Activated CD4-positive, alpha-beta T cell treated with anti-CD3 and anti-CD28 coated beads, Interleukin-2, amount 50 U/mL, for 4 hours (primary cell): ENCODE data around the gene HINFP.
"Not testable (repeated sequence)": the region's sequence is repeated elsewhere in the genome, so short reads cannot be mapped to it uniquely, and the experiment has no call there.

Experiments used
- DNase-seq, 2 experiments: peaks; one replicate each; pipeline ENCODE4 v3.0.0-alpha.2; 2020

Gene HINFP

GRCh38 chr11:119158467-119158866 lies 37.1 kb downstream of the HINFP start:
- DNase-seq, result no peak

DNA sequence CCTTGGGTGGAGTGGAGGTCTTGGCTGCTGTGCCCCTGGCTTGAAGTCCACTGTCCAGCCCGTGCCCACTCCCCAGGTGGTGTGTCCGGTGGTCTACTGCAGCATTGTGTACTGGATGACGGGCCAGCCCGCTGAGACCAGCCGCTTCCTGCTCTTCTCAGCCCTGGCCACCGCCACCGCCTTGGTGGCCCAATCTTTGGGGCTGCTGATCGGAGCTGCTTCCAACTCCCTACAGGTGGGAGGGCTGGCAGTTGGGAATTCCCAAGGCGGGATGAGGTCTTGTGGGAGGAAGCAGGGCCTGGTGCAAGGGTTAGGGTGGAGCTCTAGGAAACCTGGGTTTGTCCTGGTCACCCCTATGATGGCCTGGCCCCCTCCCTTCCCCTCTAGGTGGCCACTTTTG lies 38.8 kb downstream of the HINFP start:
- DNase-seq, result no peak

- no peak for DNase-seq
Observed at GRCh38 chr11:119161871-119162270, 40.5 kb downstream of the HINFP start.

GRCh38 chr11:119166368-119167076 lies 45.1 kb downstream of the HINFP start:
- no peak for DNase-seq

GRCh38 chr11:119167077-119167458 lies 45.7 kb downstream of the HINFP start:
- DNase-seq, result not testable (repeated sequence)

GRCh38 chr11:119167933-119168332 lies 46.6 kb downstream of the HINFP start:
- no peak for DNase-seq

GRCh38 chr11:119168471-119169281 lies 47.3 kb downstream of the HINFP start, which contains the start of gene NLRX1:
Gene NLRX1, plus strand, starts transcription at chr11:119168725. Its CDS starts 2,679 bp downstream, at chr11:119171404.
- DNase-seq, result peak; percentile 79 to 80

GRCh38 chr11:119169282-119169719 lies 47.9 kb downstream of the HINFP start:
- DNase-seq, result no peak

DNA sequence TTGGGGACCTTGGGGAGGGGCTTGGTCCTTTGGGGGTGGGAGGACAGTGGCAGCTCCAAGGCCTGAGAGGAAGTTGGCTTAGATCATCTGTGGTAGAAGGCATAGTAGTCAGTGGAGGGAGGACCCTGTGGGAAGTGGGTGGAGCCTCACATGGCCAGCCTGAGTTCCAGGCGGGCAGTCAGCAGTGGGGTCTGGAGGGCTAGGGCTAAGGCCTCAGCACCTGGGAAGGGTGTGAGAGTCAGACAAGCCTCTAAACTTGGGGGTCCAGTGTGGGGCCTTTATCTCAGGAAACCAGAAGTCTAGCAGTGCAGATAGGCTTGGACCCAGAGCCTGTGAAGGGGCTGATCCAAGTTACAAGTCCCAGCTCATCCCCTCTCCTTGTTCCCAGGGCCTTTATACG lies 51.1 kb downstream of the HINFP start:
- DNase-seq, result no peak

GRCh38 chr11:119173453-119173852 lies 52.1 kb downstream of the HINFP start:
- no peak for DNase-seq

DNA sequence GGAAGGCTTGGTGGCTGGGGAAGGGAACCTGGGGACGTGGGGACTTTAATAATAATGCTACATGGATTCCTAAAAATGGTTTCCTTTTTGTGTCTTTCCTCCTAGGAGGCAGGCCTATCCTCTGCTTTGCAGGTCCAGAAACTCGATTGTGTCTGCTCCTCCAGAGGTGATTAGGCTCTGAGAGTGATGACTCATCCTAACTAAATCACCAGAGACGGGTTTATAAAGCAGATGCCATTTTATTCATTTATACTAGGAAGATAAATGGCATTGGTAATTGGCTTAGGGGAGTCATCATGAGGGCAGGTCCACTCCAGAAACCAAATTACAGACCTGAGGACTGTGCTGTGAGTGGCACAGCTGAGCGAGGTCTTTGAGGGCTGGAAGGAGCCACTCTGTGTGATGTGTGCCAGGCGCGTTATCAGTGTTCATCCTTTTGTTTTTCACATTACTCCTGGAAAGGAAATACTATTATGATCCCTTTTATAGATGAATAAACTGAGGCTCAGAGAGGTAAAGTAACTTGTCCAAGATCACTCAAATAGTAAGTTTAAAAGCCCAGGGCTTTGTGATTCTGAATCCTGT lies 54.2 kb downstream of the HINFP start:
- no peak for DNase-seq

DNA sequence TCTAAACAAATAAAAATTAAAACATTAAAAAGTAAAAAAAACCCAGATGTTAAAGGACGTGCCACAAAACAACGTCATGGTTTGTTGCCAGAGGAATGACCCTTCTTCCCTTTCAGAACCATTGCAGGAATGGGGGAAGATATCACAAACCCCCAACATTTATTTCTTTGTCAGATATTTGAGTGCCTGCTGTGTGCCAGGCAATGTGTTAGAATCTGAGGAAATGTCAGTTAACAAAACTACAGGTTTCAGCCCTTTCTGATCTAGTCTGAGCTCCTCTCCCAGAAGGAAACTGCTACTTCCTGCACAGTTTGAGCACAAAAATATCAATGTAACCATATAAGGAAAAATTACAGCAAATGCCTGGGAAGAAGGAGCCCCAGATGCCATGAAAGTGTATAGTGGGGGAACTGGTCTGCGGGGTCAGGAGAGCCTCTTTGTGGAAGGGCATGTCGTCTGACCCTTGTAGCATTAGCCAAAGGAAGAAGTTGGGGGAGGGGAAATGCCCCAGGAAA lies 56.8 kb downstream of the HINFP start:
- no peak for DNase-seq

- DNase-seq, result no peak
Observed at GRCh38 chr11:119179342-119179741, 58.0 kb downstream of the HINFP start.

GRCh38 chr11:119179983-119180382 lies 58.6 kb downstream of the HINFP start:
- DNase-seq, result no peak

DNA sequence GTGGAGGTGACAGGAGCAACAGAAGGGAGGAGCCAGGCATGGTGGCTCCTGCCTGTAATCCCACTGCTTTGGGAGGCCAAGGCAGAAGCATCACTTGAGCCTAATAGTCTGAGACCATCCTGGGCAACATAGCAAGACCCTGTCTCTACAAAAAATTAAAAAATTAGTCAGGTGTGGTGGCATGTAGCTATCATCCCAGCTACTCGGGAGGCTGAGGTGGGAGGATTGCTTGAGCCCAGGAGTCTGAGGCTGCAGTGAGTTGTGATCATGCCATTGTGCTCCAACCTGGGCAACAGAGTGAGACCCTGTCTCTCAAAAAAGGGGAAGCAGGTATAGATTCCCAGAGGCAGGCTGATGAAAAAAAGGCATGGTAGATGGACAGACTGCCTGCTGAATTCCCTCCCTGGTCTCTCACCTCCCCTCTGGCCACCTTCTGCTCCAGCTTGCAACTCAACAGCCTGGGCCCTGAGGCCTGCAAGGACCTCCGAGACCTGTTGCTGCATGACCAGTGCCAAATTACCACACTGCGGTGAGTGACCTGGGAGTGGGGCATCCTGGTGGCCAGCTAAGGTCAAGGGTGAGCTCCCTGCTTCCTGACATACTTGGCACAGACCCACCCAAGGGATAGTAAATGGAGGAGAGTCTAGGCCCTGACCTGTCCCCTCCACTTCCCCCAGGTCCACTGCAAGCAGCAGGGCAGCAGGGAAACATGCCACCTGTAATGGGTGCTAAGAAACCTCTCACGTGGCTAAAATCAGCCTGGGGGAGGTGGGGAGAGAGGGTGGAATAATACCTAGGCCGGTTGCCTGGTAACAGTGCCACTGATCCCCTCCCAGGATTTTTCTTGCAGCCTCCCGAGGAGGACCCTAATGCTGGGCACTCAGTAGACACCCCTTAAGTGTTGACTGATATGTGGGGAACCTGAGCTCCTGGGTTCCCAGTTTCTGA lies 59.6 kb downstream of the HINFP start:
- DNase-seq, result no peak

DNA sequence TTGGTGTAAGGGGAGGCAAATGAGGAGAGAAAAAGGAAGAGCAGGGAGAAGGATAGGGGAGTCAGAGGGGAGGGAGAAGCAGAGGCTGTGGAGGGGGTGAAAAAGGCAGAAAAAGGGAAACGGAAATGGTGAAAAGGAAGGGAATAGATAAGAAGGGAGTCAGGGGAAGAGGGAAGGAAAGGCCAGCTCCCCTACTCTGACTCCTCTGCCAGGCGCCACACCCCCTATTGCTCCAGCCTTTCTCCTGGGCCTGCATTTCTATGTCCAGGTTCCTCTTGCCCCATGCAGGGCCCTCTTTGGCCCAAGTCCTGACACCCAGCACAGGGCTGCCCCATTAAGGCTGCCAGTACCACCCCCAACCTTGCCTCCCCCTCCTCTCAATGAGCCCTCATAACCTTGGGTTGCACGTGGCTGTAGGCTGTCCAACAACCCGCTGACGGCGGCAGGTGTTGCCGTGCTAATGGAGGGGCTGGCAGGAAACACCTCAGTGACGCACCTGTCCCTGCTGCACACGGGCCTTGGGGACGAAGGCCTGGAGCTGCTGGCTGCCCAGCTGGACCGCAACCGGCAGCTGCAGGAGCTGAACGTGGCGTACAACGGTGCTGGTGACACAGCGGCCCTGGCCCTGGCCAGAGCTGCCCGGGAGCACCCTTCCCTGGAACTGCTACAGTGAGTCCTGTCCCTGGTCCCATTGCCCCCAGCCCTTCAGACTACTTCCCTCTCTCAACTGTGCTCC lies 60.5 kb downstream of the HINFP start:
- no peak for DNase-seq

DNA sequence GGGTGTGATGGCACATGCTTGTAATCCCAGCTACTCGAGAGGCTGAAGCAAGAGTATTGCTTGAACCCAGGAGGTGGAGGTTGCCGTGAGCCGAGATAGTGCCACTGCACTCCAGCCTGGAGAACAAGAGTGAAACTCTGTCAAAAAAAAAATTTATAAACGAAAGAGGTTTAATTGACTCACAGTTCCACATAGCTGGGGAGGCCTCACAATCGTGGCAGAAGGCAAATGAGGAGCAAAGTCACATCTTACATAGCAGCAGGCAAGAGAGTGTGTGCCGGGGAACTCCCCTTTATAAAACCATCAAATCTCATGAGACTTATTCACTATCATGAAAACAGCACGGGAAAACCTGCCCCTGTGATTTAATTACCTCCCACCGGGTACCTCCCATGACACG lies 63.0 kb downstream of the HINFP start:
- DNase-seq, result not testable (repeated sequence)
